HG03565 (cell line): Measurements from ENCODE around the gene TMEM132C.
"Not testable (repeated sequence)": the region's sequence is repeated elsewhere in the genome, so short reads cannot be mapped to it uniquely, and the experiment has no call there.

Experiments
- ATAC-seq: cut with Tn5 transposase; IDR thresholded peaks from one replicate; pipeline ENCODE4 v1.9.1; 2021; ENCODE audit warnings: mild to moderate bottlenecking, moderate library complexity; ENCODE audit not compliant: unreplicated experiment

Gene TMEM132C

GRCh38 chr12:128267131-128267622 lies at the start of gene TMEM132C:
TMEM132C (plus strand) TSS chr12:128267170; CDS start chr12:128267403, 233 bp downstream.
- ATAC-seq, result no peak

GRCh38 chr12:128224226-128224625 lies 42.7 kb upstream of the TMEM132C start:
- no peak for ATAC-seq

GRCh38 chr12:128228581-128228980 lies 38.4 kb upstream of the TMEM132C start:
- no peak for ATAC-seq

- ATAC-seq, result no peak
Measured at GRCh38 chr12:128235635-128236417, 31.1 kb upstream of the TMEM132C start.

- no peak for ATAC-seq
Measured at GRCh38 chr12:128236525-128236924, 30.4 kb upstream of the TMEM132C start.

GRCh38 chr12:128240745-128241144 lies 26.2 kb upstream of the TMEM132C start:
- ATAC-seq, result no peak

- no peak for ATAC-seq
Measured at GRCh38 chr12:128245121-128245520, 21.8 kb upstream of the TMEM132C start.

GRCh38 chr12:128245905-128246304 lies 21.1 kb upstream of the TMEM132C start:
- ATAC-seq, result no peak

GRCh38 chr12:128250096-128250495 lies 16.9 kb upstream of the TMEM132C start:
- no peak for ATAC-seq

- not testable (repeated sequence) for ATAC-seq
Measured at GRCh38 chr12:128253829-128254228, 13.1 kb upstream of the TMEM132C start.

GRCh38 chr12:128258866-128259555 lies 8.0 kb upstream of the TMEM132C start:
- no peak for ATAC-seq

- ATAC-seq, result no peak
Measured at GRCh38 chr12:128259556-128260070, 7.4 kb upstream of the TMEM132C start.

GRCh38 chr12:128261757-128262156 lies 5.2 kb upstream of the TMEM132C start:
- ATAC-seq, result no peak

GRCh38 chr12:128265566-128265965 lies 1.4 kb upstream of the TMEM132C start:
- ATAC-seq, result no peak

GRCh38 chr12:128266086-128266485 lies 884 bp upstream of the TMEM132C start:
- ATAC-seq, result no peak

- no peak for ATAC-seq
Measured at GRCh38 chr12:128266541-128267130, 334 bp upstream of the TMEM132C start.

- ATAC-seq, result no peak
Measured at GRCh38 chr12:128267651-128268378, 845 bp downstream of the TMEM132C start.

GRCh38 chr12:128268379-128268995 lies 1.5 kb downstream of the TMEM132C start:
- no peak for ATAC-seq

GRCh38 chr12:128269181-128269591 lies 2.2 kb downstream of the TMEM132C start:
- ATAC-seq, result no peak

- ATAC-seq, result no peak
Measured at GRCh38 chr12:128276471-128276870, 9.5 kb downstream of the TMEM132C start.
